DMS 273 (cell line): ENCODE results near the gene FBXO31.

Experiments
- DNase-seq: peaks from one replicate; lab custom pipeline; 2025; ENCODE audit not compliant: unreplicated experiment; lab: John Stamatoyannopoulos, UW

FBXO31 gene

DNA sequence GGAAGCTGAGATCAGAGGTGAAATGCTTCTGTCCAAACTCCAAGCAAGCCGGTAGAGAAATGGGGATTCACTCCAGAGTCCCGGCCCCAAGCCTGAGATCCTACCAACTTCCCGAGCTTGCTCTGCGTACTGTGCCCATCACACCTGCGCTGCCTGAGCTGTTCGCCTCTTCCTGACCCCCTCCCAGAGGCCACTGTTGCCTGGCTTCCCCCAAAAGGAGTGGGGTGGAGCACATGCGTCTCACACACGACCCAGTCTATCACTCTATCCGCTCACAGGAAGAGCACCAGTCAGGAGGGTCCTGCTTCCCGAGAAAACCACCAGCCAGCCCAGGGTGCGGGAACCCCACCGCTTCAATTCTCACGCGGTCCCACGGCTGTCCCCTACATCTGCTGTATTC, 52.9 kb downstream of the FBXO31 start:
- no peak for DNase-seq

DNA sequence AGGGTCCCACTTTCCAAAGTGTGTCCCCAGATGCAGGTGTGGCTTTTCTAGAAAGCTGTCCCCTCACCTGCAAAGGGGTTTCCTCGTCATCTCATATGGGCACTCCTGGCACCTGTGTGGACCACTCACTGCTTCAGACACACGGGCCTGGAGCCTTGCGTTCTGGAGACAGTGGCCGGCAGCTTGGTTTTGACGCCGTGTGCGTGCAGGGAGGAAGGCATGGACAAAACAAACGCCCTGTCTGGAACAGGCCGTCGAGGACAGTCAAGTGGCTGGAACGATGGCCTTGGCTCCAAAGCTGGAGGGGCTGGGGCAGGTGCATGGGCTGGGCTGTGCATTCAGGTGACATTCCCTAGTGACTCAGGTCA, 53.3 kb downstream of the FBXO31 start:
- DNase-seq: no peak

DNA sequence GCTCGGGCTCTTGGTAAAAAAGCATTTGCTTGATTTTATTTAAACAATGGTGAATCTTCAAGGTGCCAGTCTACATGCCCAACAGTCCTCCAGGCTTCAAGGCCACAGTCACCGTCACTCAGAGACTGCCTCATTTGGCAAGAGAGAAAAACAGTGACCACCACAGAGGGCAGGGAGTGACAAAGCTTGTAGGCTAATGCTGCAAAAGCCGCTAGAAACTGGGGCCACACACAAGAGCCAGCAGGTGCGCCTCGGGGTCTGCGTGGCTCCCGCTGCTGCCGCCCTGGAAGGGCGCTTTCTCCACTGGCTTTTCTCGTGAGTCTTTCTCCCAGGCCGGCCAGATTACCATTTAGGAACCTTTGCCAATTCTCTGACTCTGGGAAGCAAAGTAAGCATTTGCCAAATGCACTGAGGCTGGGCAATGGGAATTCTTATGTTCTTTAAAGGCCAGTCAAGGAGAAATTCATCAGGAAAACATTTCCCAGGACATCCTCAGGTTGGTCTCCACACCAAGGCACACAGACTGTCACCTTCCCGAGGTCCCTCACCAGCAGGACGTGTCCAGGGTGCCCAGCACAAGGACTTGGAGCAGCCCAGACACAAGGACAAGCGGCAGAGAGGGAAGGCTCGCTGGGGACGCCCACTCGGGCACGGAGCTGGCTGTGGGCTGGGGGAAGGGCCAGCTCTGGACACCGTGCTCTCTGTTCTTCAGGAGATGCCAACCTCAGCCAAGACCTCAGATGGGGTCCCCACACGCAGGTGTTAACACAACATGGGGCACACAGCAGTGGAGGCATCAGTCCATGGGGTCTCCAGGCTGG, 53.9 kb downstream of the FBXO31 start:
- no peak for DNase-seq

DNA sequence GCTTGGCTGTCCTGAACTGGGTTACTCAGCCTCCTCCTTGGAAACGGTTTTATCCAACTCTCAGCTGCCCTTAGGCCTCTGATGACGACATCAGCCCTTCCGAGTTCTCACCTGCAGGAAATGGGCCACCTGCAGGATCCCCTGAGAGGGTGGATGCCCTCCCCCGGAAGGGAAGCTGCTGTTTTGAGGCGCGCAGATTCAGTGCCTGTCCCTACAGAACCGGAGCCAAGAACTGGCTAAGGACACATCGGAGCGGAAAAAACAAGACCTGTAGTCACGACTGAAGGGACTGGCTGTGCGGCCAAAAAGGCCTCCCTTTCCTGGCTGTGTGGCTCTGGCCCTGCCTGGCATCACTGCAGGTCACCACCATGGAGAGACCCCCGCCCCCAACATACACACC, 54.7 kb downstream of the FBXO31 start:
- no peak for DNase-seq

DNA sequence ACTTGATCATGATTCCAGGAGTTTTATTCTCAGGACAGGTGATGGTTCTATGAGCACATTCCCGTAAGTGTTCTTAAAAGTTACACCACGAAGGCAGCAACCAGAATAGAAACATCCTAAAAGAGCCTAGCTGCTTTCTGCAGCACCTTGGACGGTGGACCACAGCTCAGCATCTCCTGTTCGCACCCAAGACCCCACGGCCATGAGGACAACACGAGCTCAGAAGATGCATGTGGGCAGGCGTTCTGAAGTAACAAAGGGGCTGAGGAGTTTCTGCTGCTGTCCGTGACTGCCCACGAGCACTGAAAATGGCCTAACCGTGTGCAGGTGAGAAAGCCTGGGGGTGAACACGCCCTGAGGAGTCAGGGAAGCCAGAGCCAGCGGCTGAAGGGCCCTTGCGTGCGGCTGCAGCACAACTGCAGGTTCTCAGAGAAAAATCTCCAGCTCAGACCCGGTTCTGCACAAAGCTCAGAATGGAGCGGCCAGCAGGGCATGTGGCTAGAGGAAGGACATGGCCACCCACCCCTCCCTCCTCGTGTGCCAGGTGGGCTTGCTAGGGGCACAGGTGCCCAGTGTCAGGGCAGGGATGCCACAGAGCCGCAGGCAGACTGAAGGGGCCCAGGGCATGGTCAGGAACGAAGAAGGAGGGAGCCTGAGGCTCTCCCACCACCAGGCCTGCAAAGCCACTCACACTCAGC, 55.6 kb downstream of the FBXO31 start:
- DNase-seq: no peak

DNA sequence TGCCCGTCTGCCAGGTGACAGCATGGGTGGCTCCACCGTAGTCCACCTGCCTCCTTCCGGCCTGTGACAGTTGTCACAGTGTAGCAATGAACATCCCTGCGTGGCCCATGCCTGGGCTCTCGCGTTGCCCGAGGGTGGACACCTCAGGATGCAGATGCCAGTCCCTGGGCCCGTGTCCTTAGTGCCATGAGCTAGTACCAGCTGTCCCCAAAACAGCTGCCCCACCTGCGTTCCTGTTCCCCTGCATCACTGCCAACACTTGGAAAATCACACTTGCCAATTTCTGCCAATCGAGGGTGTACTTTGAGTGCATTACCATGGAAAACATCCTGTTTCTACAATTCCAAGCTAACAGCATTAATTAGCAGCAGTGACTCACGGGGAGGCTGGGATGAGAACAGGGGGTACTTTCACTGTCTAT, 57.4 kb downstream of the FBXO31 start:
- no peak for DNase-seq

DNA sequence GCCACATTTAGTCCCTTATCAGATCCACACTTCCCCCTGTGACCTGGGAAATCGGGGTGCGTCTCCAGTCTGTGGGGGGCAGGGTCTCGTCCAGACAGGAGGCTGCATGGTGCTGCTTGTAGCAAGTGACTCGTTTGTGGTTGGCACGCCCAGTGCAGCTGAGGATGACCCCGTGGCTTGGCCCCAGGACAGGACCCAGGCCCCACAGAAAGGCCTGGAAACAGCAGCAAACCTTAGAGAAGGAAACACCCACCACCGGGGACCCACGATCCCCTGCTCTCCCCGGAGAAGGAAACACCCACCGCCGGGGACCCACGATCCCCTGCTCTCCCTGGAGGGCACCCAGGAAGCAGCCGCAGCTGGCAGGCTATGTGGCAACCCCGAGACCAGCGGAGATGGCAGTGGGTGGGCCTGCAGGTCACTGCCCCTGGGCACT, 58.1 kb downstream of the FBXO31 start:
- DNase-seq: no peak

DNA sequence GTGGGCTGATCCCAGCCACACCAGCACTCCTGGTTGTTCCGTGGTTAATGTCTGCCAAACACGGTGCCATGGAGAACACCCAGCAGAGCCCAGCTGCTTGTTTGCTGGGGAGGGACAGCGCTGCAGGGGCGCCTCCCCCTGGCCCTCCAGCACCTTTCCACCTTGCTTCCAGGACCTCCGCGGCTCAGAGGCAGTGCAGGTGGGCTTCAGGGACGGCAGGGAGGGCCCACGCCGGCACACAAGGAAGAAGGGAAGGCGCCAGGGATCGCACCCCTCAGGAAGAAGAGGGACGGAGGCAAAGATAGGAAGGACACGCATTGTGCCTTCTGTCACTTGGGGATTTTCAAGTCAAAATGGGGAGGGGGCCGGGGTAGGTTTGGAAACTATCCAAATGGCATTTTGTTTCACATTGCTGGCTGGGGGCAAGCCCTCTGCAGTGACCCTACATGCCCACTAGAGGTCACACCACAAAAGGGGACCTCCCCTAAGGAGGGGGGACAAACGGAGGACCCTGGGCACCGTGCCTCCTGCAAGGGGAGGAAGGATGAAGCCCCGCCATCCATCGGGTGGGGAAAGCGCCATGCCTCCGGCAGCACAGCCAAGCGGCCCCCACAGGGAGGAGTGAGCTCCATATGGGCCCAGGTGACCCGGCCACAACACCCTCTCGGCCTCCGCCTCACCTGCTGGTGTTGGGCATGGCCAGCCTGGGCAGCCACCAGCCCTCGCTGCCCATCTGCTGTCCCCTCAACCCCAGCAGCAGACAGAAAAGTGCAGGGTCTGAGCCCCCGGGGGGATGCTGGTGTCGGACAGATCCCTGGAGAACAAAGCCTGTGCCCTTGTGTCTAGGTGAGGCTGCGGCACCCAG, 58.9 kb downstream of the FBXO31 start:
- peak; percentile 78 for DNase-seq

DNA sequence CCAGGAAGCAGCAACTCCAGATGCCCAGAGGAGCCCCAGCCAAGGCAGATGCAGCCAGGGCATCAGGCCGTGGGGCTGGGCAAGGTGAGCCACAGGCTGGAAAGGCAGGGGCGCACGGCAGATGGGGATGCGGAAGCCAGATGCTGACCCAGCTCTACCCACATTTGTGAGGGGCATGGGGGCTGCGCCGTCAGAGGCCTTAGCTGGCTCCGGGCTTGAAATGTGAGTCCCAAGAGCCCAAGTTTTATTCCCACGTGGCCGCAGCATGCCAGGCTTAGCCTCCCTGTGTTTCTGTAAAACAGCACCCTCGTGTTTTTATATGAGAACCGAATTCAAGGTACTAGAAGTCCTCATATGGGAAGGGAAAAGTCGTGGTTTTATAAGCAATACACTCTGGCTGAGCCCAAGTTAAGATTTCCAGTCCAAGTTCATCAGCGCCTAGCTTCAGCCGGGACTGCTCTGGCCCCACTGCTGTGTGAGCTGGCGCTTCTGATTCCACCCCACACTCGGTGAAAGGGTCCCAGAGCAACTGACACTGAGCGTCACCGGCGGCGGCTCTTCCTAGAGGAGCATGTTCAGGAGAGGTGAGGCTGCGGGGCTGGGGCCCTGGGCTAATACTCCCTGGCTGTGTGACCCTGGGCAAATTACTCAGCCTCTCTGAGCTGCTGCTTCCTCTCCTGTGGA, 59.7 kb downstream of the FBXO31 start:
- peak; percentile 90 for DNase-seq

DNA sequence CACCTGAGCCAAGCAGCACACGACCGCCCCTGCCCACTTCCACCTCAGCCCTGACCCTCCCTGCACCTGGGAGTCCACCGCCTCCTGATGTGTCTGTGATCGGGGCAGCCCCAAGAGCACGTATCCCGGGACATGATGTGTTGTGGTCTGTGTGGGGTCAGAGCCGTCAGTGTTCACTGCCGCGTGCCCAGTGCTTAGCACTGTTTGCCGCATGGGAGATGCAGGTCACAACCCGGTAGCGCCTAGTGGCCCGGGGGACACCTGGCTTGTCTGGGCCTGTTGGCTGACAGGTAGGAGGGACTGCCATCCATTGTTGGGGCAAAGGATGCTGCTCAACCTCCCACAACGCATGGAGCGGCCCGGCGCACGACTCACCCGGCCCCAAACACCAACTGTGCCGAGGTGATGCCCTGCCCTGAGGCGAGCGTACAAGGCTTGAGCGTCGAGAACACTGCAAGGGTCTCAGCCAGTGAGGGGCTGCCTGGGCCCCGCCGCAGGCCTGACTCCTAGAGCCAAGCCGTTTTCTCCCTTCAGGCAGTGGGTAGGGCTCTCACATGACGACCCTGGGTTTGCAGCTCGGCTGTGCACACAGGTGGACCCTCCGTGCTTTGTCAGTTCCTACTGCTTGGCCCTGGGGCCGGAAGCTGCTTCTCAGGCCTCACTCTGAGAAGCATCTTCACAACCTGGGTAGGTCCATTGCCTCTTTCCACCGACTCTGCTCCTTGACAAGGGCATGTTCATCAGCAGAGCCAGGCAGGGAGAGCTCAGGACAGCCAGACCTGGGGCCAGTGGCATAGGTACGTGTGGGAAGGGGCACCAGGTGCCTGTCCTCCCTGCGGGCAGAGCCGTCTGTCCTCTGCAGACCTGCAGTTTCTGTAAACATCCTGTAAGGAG, 60.5 kb downstream of the FBXO31 start:
- DNase-seq: no peak

DNA sequence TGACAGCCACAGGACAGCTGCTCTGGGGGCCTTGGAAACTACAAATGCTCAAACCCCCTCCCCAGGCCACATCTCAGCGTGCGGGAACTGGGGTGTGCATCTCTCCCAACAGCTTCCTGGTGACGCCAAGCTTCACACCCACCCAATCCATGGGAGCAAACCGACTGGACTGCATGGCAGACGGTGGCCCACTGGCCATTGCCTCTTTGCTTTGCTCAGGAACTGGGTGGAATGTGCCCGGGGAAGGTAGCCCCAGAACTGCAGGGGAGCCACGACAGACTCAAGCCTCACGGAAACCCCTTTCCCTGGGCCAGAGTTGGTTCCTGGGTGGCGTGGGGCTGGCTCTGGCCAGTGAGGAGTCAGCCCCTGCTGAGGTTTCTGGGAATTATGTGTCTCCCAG, 61.2 kb downstream of the FBXO31 start:
- no peak for DNase-seq

DNA sequence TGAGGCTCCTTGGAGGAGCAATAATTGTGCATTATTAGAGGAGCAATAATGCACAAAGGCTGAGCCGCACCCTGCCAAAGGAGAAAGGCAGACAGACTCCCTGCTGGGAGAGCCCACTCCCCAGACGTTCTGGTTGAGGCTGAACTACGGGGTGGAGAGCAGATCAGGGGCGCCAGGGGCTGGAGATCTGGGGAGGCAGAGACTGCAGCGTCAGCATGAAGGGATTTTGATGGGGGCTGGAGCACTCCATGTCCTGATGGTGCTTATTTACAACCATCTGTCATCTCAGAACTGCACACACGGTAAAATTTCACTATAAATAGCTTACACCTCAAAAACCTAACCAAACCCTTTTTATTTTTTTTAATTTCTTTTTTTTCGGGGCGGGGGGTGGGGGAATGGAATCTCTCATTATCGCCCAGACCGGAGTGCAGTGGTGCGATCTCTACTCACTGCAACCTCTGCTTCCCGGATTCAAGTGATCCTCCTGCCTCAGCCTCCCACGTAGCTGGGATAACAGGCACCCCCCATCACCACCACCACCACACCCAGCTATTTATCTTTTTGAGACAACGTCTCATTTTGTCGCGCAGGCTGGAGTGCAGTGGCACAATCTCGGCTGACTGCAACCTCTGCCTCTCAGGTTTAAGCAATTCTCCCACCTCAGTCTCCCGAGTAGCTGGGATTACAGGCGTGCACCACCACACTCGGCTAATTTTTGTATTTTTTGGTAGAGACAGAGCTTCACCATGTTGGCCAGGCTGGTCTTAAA, 62.1 kb downstream of the FBXO31 start:
- peak; percentile 73 for DNase-seq

DNA sequence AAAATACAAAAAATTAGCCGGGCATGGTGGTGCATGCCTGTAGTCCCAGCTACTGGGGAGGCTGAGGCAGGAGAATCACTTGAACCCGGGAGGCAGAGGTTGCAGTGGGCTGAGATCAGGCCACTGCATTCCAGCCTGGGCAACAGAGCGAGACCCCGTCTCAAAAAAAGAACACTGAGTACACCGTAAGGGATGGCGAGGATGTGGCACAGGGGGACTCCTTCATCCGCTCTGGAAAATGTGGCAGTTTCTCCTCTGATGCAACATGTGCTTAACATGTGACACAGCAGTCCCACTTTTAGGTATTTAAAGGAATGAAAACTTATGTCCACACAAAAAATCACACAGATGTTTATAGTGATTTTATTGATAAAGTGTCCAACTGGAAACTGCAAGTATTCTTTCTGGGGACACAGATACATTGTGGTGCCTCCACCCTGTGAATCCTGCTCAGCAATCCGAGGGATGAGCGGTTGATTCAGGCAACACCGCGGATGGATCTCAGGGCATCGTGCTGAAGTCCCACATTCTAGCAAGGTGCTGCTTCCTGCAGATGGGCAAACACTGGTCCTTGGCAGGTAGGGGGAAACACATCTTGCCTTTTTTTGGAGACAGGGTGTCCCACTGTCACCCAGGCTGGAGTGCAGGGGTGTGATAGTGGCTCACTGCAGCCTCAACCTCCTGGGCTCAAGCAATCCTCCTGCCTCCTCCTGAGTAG, 62.9 kb downstream of the FBXO31 start:
- peak; percentile 27 for DNase-seq

DNA sequence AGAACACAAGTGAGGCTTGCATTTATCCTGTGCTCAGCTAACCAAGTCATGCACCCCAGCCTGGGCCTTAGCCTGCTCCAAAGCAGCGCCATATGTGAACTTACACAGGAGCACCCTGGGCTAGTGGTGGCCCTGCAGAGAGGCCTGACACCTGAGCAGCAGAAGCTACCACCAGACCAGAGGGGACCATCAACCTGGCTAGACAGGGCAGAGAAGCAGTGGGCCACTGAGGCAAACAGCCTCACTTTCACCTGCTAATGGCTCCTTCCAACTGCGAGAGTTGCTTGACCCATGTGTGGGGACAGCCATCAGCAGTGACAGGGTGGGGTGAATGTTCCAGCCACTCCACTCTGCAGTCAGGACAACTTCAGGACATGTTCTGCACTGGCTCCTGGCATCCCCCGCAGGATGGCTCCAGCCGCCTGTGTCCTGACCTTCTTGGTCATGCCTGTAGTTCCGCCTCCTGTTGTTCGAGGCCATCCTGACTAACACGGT, 63.5 kb downstream of the FBXO31 start:
- DNase-seq: no peak

DNA sequence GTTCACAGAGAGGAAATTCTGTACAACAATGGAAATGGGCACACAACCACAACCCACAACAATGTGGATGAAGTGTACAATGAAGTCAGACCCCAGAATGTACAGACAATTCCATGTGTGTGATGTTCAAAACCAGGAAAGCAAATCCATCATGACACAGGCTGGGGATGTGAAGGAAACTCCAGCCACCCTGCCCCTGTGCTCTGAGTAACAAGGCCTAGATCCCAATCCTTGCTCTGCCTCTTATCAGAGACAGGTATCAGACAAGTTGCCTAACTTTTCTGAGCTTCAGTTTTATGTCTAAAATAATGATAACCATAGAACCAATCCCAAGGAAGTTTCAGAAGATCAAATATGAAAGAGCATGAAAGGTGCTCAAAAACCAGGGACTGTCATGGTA, 64.6 kb downstream of the FBXO31 start:
- no peak for DNase-seq

DNA sequence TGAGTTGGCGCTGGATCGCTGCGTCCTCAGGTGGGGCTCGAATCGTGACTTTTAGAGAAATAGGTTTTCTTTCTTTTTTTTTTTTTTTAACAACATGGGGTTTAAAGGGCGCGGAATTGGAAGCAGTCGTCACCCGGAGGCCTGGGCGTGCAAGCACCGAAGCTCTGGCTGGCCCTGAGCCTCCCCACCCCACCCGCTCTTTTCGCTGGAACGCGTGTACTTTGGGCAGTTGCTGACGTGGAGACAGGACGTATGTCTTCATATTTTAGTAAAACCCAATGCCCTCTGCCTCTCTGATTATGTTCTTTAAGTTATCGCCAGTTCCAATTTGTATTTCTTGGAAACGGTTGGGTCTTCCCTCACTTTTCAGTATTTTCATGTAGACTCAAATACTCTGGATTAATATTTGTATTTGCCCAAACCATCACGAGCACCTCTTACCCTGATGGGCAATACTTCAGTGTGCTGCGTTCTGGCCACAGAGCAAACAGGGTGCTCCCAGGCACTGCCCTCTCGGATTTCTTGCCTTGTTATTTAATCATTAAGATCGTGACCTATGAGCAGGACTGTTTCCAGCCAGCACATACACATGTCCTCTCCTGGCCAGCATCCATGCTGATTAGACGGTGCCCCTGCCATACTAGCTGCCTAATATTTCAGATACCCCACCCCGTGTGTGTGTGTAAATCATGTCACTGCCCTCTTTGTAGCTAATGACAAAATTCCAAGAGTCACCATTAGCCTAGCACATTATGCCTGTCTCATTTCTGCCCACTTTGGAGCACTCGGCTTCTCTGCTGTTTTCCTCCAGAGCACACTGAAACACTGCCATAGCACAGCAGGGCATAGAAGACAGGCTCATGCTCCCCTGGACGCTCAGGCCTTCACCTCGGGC, 65.6 kb downstream of the FBXO31 start:
- peak; percentile 75 for DNase-seq

DNA sequence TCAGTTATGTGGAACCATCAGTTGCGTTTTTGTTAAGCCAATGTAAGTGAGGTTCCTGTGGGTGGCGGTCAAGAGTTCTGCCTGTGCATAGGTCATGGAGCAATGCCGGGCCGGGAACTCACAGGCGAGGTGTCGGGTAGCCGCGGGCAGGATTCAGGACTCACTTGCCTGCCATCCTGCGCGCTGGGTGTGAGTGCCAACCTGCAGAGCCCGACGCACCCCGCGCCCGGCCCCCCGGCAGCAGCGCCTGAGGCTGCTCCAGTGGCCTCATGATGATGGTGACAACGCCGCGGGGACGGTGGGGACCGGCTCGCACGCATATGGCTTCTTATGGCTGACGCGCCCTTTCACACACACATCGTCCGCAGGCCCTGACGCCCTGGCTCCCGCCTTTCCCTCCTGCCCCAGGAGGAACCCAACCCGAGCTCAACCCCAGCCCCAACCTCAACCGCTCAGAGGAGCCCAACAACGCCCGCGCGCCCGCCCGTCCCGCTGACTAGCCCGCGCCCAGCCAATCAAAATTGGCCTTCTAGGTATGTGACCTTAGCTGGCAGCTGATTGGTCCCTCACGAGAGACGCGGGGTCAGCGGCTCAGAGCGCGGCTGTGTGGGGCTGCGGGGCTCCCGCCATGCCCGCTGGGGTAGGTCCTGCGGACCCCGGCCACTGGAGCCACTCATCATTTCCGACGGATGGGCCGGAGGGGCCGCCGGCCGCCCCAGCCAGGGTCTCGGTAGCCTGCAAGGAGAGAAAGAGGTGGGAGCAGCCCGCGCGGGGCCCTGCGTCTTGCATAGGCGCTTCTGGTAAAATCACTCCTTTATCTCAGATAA, 66.4 kb downstream of the FBXO31 start, which contains the start of gene C16orf95:
TSS of gene C16orf95 (minus strand) at position 470 of the 827 bp plus-strand sequence. CDS start at position 320, 150 bp downstream.
- DNase-seq: peak; percentile 98
